G401 (cell line): Measurements from ENCODE around the gene FOXN3. TPM values are rescaled to one million over a fixed set of nuclear protein-coding genes. Genes with fewer than 3 reads are reported as not detected.

Experiments used
- DNase-seq: peaks from one replicate; pipeline ENCODE4 v3.0.0-alpha.2; 2015; ENCODE audit warnings: low spot score
- in situ Hi-C: cut with HindIII; loops from 2 replicates; pipeline ENCODE4 v1.10.0; 2016; ENCODE audit warnings: low sequenced_read_pairs, mixed read lengths
- total RNA-seq: library from RNA; depleted of rRNA; stranded (reverse); fragments of >200 nt; shearing (Covaris generic); gene quantifications from 2 replicates; pipeline ENCODE4 v1.2.3, GENCODE V29; 2014

FOXN3 gene
- total RNA-seq, 1 experiment from 2014 or later, result 7.6 TPM

- peak; percentile 100 for DNase-seq
- in situ Hi-C loops, result no loop called here
Measured at GRCh38 chr14:89349171-89350008, 67.6 kb downstream of the FOXN3 start.

GRCh38 chr14:89348722-89349121, 68.3 kb downstream of the FOXN3 start:
- in situ Hi-C loops, result no loop called here

GRCh38 chr14:89347885-89348284, 69.1 kb downstream of the FOXN3 start:
- DNase-seq, result peak; percentile 64
- in situ Hi-C loops, result no loop called here

More at GRCh38 chr14:89348722-89349121, 68.3 kb downstream of the FOXN3 start:
- DNase-seq, result no peak

- DNase-seq, result peak; percentile 93
- in situ Hi-C loops, result no loop called here
Measured at GRCh38 chr14:89344920-89345254, 72.1 kb downstream of the FOXN3 start.

- no peak for DNase-seq
- in situ Hi-C loops, result no loop called here
Measured at GRCh38 chr14:89343356-89343755, 73.7 kb downstream of the FOXN3 start.

GRCh38 chr14:89342049-89342448, 75.0 kb downstream of the FOXN3 start:
- in situ Hi-C loops, result no loop called here
- DNase-seq, result no peak

GRCh38 chr14:89340200-89341181, 76.5 kb downstream of the FOXN3 start:
- in situ Hi-C loops, result no loop called here
- DNase-seq, result peak; percentile 63

- DNase-seq, result no peak
- in situ Hi-C loops, result no loop called here
Measured at GRCh38 chr14:89339579-89339978, 77.5 kb downstream of the FOXN3 start.

GRCh38 chr14:89339158-89339557, 77.9 kb downstream of the FOXN3 start:
- DNase-seq, result no peak
- in situ Hi-C loops, result no loop called here

GRCh38 chr14:89336338-89336737, 80.7 kb downstream of the FOXN3 start:
- in situ Hi-C loops, result no loop called here
- DNase-seq, result peak; percentile 61

- DNase-seq, result no peak
- in situ Hi-C loops, result no loop called here
Measured at GRCh38 chr14:89332031-89332430, 85.0 kb downstream of the FOXN3 start.

GRCh38 chr14:89331398-89331797, 85.6 kb downstream of the FOXN3 start:
- in situ Hi-C loops, result no loop called here
- DNase-seq, result no peak

GRCh38 chr14:89330236-89331002, 86.6 kb downstream of the FOXN3 start:
- DNase-seq, result peak; percentile 67
- in situ Hi-C loops, result no loop called here

- in situ Hi-C loops, result no loop called here
- DNase-seq, result no peak
Measured at GRCh38 chr14:89327771-89328212, 89.2 kb downstream of the FOXN3 start.

GRCh38 chr14:89325959-89326358, 91.1 kb downstream of the FOXN3 start:
- DNase-seq, result no peak
- in situ Hi-C loops, result no loop called here

GRCh38 chr14:89325299-89325883, 91.6 kb downstream of the FOXN3 start:
- in situ Hi-C loops, result no loop called here

GRCh38 chr14:89324501-89325298, 92.3 kb downstream of the FOXN3 start:
- no peak for DNase-seq
- in situ Hi-C loops, result no loop called here

More at GRCh38 chr14:89325299-89325883, 91.6 kb downstream of the FOXN3 start:
- DNase-seq, result no peak

- no peak for DNase-seq
- in situ Hi-C loops, result no loop called here
Measured at GRCh38 chr14:89320381-89321000, 96.5 kb downstream of the FOXN3 start.
